ENCODE data around the gene CHCHD4. TPM values are rescaled to one million over a fixed set of nuclear protein-coding genes. Genes with fewer than 3 reads are reported as not detected.

The CHCHD4 gene
- total RNA-seq, 1 donor from 2014 or later = 9.8 TPM

- Mint-ChIP-seq H3K27me3 (no peaks in the 10 kb centered on the region), H3K4me1 (peaks cover 6% of the 10 kb centered on the region), H3K4me3 (no peak overlapping the region), H3K9me3 (no peaks in the 10 kb centered on the region), H3K27ac (no peak overlapping the region), H3K36me3 (ENCODE audit: low read depth) (peaks cover 71% of the 10 kb centered on the region)
- ATAC-seq (ENCODE audit: low read depth) = no peak
- ChIA-PET POLR2A (no interaction called here), CTCF (no interaction called here)
- TF ChIP-seq CTCF (IDR thresholded peaks at IDR 0.05) = no peak
- intact Hi-C loops (cut with micrococcal nuclease) = no loop called here
- DNase-seq = no peak
These were observed 14.4 kb upstream of the CHCHD4 start for GRCh38 chr3:14138878-14139655.

- ATAC-seq (ENCODE audit: low read depth) = no peak
- CTCF ChIA-PET = no interaction called here
- H3K4me3 Mint-ChIP-seq = no peak overlapping the region
- no peak for DNase-seq
- no peaks in the 10 kb centered on the region for H3K27me3 Mint-ChIP-seq
- POLR2A ChIA-PET = no interaction called here
- intact Hi-C loops (cut with micrococcal nuclease) = no loop called here
- H3K36me3 Mint-ChIP-seq (ENCODE audit: low read depth) = peaks cover 78% of the 10 kb centered on the region
- peaks cover 3% of the 10 kb centered on the region for H3K4me1 Mint-ChIP-seq
- TF ChIP-seq CTCF (IDR thresholded peaks at IDR 0.05) = no peak
- no peaks in the 10 kb centered on the region for H3K9me3 Mint-ChIP-seq
- no peak overlapping the region for H3K27ac Mint-ChIP-seq
These were observed 13.6 kb upstream of the CHCHD4 start for GRCh38 chr3:14138109-14138877.

GRCh38 chr3:14137445-14137844, 12.8 kb upstream of the CHCHD4 start:
- intact Hi-C loops (cut with micrococcal nuclease) = no loop called here
- POLR2A ChIA-PET = no interaction called here
- no peak for TF ChIP-seq CTCF (IDR thresholded peaks at IDR 0.05)
- H3K36me3 Mint-ChIP-seq (ENCODE audit: low read depth) = peaks cover 82% of the 10 kb centered on the region
- ATAC-seq (ENCODE audit: low read depth) (no peak), DNase-seq (no peak)
- H3K9me3 Mint-ChIP-seq = no peaks in the 10 kb centered on the region
- no peaks in the 10 kb centered on the region for H3K4me1 Mint-ChIP-seq
- H3K4me3 Mint-ChIP-seq = no peak overlapping the region
- no peaks in the 10 kb centered on the region for H3K27me3 Mint-ChIP-seq
- H3K27ac Mint-ChIP-seq = no peak overlapping the region
- CTCF ChIA-PET = no interaction called here

- Mint-ChIP-seq H3K27ac (no peak overlapping the region), H3K36me3 (ENCODE audit: low read depth) (peaks cover 82% of the 10 kb centered on the region), H3K27me3 (no peaks in the 10 kb centered on the region), H3K4me1 (no peaks in the 10 kb centered on the region), H3K4me3 (no peak overlapping the region), H3K9me3 (no peaks in the 10 kb centered on the region)
- DNase-seq = no peak
- intact Hi-C loops (cut with micrococcal nuclease) = no loop called here
- ATAC-seq (ENCODE audit: low read depth) = no peak
- TF ChIP-seq CTCF (IDR thresholded peaks at IDR 0.05) = no peak
- ChIA-PET CTCF (no interaction called here), POLR2A (no interaction called here)
These were observed 12.3 kb upstream of the CHCHD4 start for GRCh38 chr3:14137004-14137403.

- peaks cover 81% of the 10 kb centered on the region for H3K36me3 Mint-ChIP-seq (ENCODE audit: low read depth)
- intact Hi-C loops (cut with micrococcal nuclease) = no loop called here
- no peak overlapping the region for H3K4me3 Mint-ChIP-seq
- H3K4me1 Mint-ChIP-seq = no peaks in the 10 kb centered on the region
- no peaks in the 10 kb centered on the region for H3K27me3 Mint-ChIP-seq
- no peak for ATAC-seq (ENCODE audit: low read depth)
- ChIA-PET CTCF (no interaction called here), POLR2A (no interaction called here)
- no peaks in the 10 kb centered on the region for H3K9me3 Mint-ChIP-seq
- TF ChIP-seq CTCF (IDR thresholded peaks at IDR 0.05) = no peak
- no peak overlapping the region for H3K27ac Mint-ChIP-seq
- no peak for DNase-seq
These were observed 10.9 kb upstream of the CHCHD4 start for GRCh38 chr3:14135581-14135980.
